ENCODE results near the gene TBC1D20. TPM values are rescaled to one million over a fixed set of nuclear protein-coding genes. Genes with fewer than 3 reads are reported as not detected.

TBC1D20 gene
- total and polyA plus RNA-seq, 2 of the 4 experiments (the other 2 are of a cell fraction), result 39.1 to 42.8 TPM

GRCh38 chr20:420721-421574 is 41.4 kb downstream of the TBC1D20 start:
- no TSS peak for BruUV-seq (replicated peaks)
- Histone ChIP-seq H3K18ac (ENCODE audit: low read depth, low read length) (no peak overlapping the region), H3K56ac (ENCODE audit: extremely low read depth, insufficient read depth, low read length) (no peak overlapping the region), H3K4me1 (ENCODE audit: control insufficient read depth, insufficient read depth, low read length) (no peaks in the 10 kb centered on the region), H4K91ac (ENCODE audit: insufficient read depth, low read depth, low read length) (no peak overlapping the region), H4K5ac (ENCODE audit: low read depth, low read length) (no peak overlapping the region), H3K4me2 (ENCODE audit: low read depth, low read length) (no peak overlapping the region), H3K36me3 (ENCODE audit: control insufficient read depth, insufficient read depth, low read length) (peaks cover 51% of the 10 kb centered on the region), H3K4ac (ENCODE audit: low read depth, low read length) (no peak overlapping the region), H3K79me1 (ENCODE audit: low read depth in 1 of 2, low read length in 2 of 2) (peaks cover 0 to 30% of the 10 kb centered on the region in 2 experiments), H4K8ac (ENCODE audit: low read depth in 2 of 2, low read length in 2 of 2) (no peak overlapping the region), H3K4me3 (ENCODE audit: insufficient read depth, low read depth, low read length) (no peak overlapping the region), H3K9me3 (ENCODE audit: control insufficient read depth, insufficient read depth, low read length) (no peaks in the 10 kb centered on the region), H3K14ac (replicated peaks; ENCODE audit: low read depth, low read length) (no peak overlapping the region), H3K27me3 (ENCODE audit: control insufficient read depth, insufficient read depth, low read length) (no peaks in the 10 kb centered on the region), H2AFZ (replicated peaks; ENCODE audit: low read length, poor library complexity) (no peak overlapping the region), H4K20me1 (ENCODE audit: insufficient read depth, low read length) (peaks cover 3% of the 10 kb centered on the region; the same call in 1 of the 2 replicates), H3K9ac (ENCODE audit: low read depth, low read length) (no peak overlapping the region), H2BK5ac (ENCODE audit: low read depth, low read length, poor library complexity, severe bottlenecking) (no peak overlapping the region), H2AK9ac (replicated peaks; ENCODE audit: low read depth, low read length, poor library complexity) (no peak overlapping the region), H3K23ac (ENCODE audit: low read depth, low read length) (no peak overlapping the region), H2BK20ac (ENCODE audit: low read depth, low read length) (no peak overlapping the region), H3K9me1 (ENCODE audit: insufficient read depth, low read length) (no peaks in the 10 kb centered on the region; the same call in 1 of the 2 replicates), H2BK120ac (ENCODE audit: low read depth, low read length) (no peak overlapping the region), H2BK15ac (ENCODE audit: low read depth, low read length) (no peak overlapping the region), H2AK5ac (ENCODE audit: low read depth, low read length) (no peak overlapping the region), H3K27ac (ENCODE audit: insufficient read depth, low read length) (no peak overlapping the region)
- DNase-seq (no peak), ATAC-seq (ENCODE audit: low read depth) (0 out of 2 replicates have a peak, but pooled peaks have one; percentile 32)
- CTCF ChIA-PET, result no interaction called here
- dilution Hi-C loops (cut with HindIII; ENCODE audit: low sequenced_read_pairs, unreplicated experiment), result no loop called here
- POLR2A ChIA-PET (ENCODE audit: unreplicated experiment), result no interaction called here
- intact Hi-C loops (cut with micrococcal nuclease), result no loop called here
- 98% methylated on average over 17 of the region's 49 CpGs; no CpG with 5 or more reads in 1 of the 2 experiments for WGBS, 2 experiments (ENCODE audit: extremely low coverage in 2 of 2, insufficient read length in 1 of 2)
- in situ Hi-C loops (cut with MboI; ENCODE audit: low sequenced_read_pairs), result no loop called here
- no peak for TF ChIP-seq FOS (IDR thresholded peaks at IDR 0.05; ENCODE audit: low read depth, low read length)
- no peak for TF ChIP-seq RAD21 (IDR thresholded peaks at IDR 0.05; ENCODE audit: low read length)
- no peak for TF ChIP-seq MAZ (IDR thresholded peaks at IDR 0.05; ENCODE audit: borderline replicate concordance, low read depth, low read length)
- no peak for TF ChIP-seq SMC3 (IDR thresholded peaks at IDR 0.05; ENCODE audit: low read depth, low read length)
- TF ChIP-seq CHD1 (IDR thresholded peaks at IDR 0.05; ENCODE audit: low read depth, low read length), result no peak
- TF ChIP-seq MAFK (IDR thresholded peaks at IDR 0.05; ENCODE audit: low read depth, low read length), result no peak
- TF ChIP-seq CEBPB (IDR thresholded peaks at IDR 0.05; ENCODE audit: low read depth, low read length), result no peak
- no peak for TF ChIP-seq POLR2A (IDR thresholded peaks at IDR 0.05; ENCODE audit: low read depth, low read length)
- no peak for TF ChIP-seq ELK1 (IDR thresholded peaks at IDR 0.05; ENCODE audit: borderline replicate concordance, low read depth, low read length)
- TF ChIP-seq RCOR1 (IDR thresholded peaks at IDR 0.05; ENCODE audit: insufficient replicate concordance, low read length), result no peak
- no peak for TF ChIP-seq USF2 (IDR thresholded peaks at IDR 0.05; ENCODE audit: low read depth, low read length)
- no peak for TF ChIP-seq CTCF (conservative IDR thresholded peaks at IDR 0.05; ENCODE audit: low read depth, low read length)
- TF ChIP-seq NFE2L2 (IDR thresholded peaks at IDR 0.05; ENCODE audit: low read depth, low read length), result no peak
- TF ChIP-seq MXI1 (IDR thresholded peaks at IDR 0.05; ENCODE audit: borderline replicate concordance, low read depth, low read length), result no peak
- TF ChIP-seq BHLHE40 (IDR thresholded peaks at IDR 0.05; ENCODE audit: low read depth, low read length), result no peak

Data from IMR-90 (cell line).